Measurements from ENCODE around the gene PTPRK. TPM values are rescaled to one million over a fixed set of nuclear protein-coding genes. Genes with fewer than 3 reads are reported as not detected.

The PTPRK gene
- total RNA-seq, 1 donor from 2014 or later, result 50.3 TPM

DNA sequence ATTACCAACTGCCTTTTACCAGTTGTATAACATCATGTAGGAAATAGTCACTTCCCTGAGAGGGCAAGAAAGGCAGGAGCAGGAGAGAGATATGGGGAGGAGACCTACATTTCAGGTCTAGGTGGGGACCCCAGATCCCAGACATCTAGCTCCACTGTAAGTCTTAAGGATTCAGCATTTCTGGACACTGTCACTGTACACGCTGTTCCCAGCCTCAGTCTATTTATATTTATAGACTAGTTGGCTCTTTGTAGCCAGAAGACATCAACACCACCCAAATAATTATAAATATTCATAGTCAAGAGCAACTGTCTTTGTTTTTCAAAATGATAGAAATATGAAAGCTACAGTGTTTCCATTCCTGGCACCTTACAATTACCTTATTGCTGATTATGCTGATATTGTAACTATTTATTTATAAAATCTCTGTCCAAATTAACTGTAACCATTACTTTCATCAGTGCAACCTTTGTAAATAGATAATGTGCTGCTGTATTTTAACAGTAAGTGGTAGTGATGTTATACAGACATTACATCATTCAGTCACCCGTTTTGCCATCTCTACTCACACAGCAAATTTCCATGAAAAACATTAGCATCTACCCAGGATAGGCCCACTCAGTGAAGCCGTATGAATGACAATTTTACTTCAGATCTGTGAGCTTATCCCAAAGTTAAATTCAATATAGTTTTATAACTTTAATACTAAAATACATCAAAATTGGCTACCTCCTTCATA is 162.8 kb downstream of the PTPRK start:
- DNase-seq, result no peak
- H3K36me3 Mint-ChIP-seq (ENCODE audit: unreplicated experiment), result no peaks in the 10 kb centered on the region
- H3K4me1 Mint-ChIP-seq (ENCODE audit: low read depth, unreplicated experiment), result no peaks in the 10 kb centered on the region
- no peaks in the 10 kb centered on the region for H3K9me3 Mint-ChIP-seq (ENCODE audit: unreplicated experiment)
- H3K4me3 Mint-ChIP-seq (ENCODE audit: unreplicated experiment), result no peak overlapping the region
- H3K27me3 Mint-ChIP-seq (ENCODE audit: unreplicated experiment), result no peaks in the 10 kb centered on the region
- TF ChIP-seq, protein P1, sequence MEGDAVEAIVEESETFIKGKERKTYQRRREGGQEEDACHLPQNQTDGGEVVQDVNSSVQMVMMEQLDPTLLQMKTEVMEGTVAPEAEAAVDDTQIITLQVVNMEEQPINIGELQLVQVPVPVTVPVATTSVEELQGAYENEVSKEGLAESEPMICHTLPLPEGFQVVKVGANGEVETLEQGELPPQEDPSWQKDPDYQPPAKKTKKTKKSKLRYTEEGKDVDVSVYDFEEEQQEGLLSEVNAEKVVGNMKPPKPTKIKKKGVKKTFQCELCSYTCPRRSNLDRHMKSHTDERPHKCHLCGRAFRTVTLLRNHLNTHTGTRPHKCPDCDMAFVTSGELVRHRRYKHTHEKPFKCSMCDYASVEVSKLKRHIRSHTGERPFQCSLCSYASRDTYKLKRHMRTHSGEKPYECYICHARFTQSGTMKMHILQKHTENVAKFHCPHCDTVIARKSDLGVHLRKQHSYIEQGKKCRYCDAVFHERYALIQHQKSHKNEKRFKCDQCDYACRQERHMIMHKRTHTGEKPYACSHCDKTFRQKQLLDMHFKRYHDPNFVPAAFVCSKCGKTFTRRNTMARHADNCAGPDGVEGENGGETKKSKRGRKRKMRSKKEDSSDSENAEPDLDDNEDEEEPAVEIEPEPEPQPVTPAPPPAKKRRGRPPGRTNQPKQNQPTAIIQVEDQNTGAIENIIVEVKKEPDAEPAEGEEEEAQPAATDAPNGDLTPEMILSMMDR (IDR thresholded peaks at IDR 0.05; ENCODE audit: partially characterized antibody, unreplicated experiment), result no peak
- no peak overlapping the region for H3K27ac Mint-ChIP-seq (ENCODE audit: unreplicated experiment)

DNA sequence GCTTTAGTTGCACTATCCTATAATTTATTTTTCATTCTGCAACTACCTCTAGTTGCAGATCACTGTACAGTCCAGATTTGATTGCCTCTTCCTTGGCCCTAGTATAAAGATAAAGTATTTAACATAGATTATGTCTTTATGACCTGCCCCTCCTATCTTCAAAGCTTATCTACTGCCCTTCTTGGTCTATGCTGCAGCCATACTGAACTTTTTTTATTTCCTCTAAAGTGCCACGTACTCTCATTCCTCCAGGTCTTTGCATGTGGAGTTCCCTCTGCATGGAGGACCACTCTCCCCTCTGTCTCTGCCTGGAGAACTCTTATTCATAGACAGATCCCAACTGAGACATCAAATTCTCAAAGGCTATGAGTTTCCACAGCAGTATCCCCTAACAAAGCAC is 168.0 kb downstream of the PTPRK start:
- no peak for DNase-seq
- TF ChIP-seq, protein P1 (IDR thresholded peaks at IDR 0.05; ENCODE audit: partially characterized antibody, unreplicated experiment), result no peak
- H3K4me1 Mint-ChIP-seq (ENCODE audit: low read depth, unreplicated experiment), result peaks cover 14% of the 10 kb centered on the region
- no peak overlapping the region for H3K4me3 Mint-ChIP-seq (ENCODE audit: unreplicated experiment)
- H3K27me3 Mint-ChIP-seq (ENCODE audit: unreplicated experiment), result no peaks in the 10 kb centered on the region
- no peaks in the 10 kb centered on the region for H3K36me3 Mint-ChIP-seq (ENCODE audit: unreplicated experiment)
- no peak overlapping the region for H3K27ac Mint-ChIP-seq (ENCODE audit: unreplicated experiment)
- H3K9me3 Mint-ChIP-seq (ENCODE audit: unreplicated experiment), result no peaks in the 10 kb centered on the region

DNA sequence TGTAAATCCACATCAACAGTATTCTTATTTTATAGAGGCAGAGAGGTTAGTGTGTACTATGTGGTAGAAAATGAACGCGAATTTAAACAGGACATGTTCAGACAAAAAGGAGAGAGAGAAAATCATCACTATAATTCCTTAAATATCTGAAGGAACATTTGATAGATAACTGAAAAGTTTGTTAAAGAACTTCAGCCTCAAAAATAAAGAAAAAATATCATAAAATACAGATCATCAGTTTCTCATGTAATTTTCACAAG is 169.2 kb downstream of the PTPRK start:
- TF ChIP-seq, protein P1 (IDR thresholded peaks at IDR 0.05; ENCODE audit: partially characterized antibody, unreplicated experiment), result no peak
- Mint-ChIP-seq H3K36me3 (ENCODE audit: unreplicated experiment) (no peaks in the 10 kb centered on the region), H3K27me3 (ENCODE audit: unreplicated experiment) (no peaks in the 10 kb centered on the region), H3K4me3 (ENCODE audit: unreplicated experiment) (no peak overlapping the region), H3K27ac (ENCODE audit: unreplicated experiment) (no peak overlapping the region), H3K9me3 (ENCODE audit: unreplicated experiment) (no peaks in the 10 kb centered on the region), H3K4me1 (ENCODE audit: low read depth, unreplicated experiment) (peaks cover 23% of the 10 kb centered on the region)
- no peak for DNase-seq

DNA sequence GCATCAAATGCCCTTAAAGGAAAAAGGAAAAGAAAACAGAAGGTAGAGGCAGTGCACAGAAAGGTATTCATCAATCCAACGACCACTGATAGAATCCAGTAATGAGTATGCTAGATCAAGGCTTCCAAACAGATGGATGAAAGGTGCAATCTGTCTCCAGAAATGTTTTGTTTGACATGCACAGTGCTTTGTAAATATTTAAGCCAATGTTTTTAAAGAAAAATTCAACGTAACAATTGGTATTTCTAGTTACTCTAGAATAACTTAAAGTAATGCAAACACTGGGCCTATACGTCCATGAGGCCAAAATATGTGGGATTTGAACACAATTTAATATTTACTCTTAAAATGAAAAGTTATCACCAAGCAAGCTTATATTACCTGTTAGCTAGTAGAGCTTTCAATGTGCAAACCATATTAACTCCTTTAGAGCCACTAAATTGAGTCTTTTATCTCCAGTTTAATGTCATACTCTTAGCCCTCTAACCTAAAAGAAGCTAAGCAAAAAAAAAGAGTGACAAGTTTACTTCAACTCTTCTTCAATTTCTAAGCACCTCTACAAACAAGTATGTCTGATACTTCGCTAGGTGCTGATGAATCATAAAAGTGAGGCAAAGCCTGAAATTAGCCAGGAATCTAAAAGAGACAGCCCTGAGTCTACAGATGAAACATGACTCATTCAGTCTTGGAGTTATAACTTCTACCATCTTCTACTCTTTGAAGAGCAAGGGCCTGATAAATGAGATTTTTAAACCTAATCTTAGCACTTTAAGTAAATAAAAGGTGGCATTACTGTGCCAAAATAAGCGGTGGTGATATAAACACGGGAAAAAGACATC is 169.8 kb downstream of the PTPRK start:
- TF ChIP-seq, protein P1 (IDR thresholded peaks at IDR 0.05; ENCODE audit: partially characterized antibody, unreplicated experiment), result no peak
- H3K27me3 Mint-ChIP-seq (ENCODE audit: unreplicated experiment), result no peaks in the 10 kb centered on the region
- H3K27ac Mint-ChIP-seq (ENCODE audit: unreplicated experiment), result no peak overlapping the region
- no peak for DNase-seq
- peaks cover 23% of the 10 kb centered on the region for H3K4me1 Mint-ChIP-seq (ENCODE audit: low read depth, unreplicated experiment)
- no peak overlapping the region for H3K4me3 Mint-ChIP-seq (ENCODE audit: unreplicated experiment)
- H3K9me3 Mint-ChIP-seq (ENCODE audit: unreplicated experiment), result no peaks in the 10 kb centered on the region
- H3K36me3 Mint-ChIP-seq (ENCODE audit: unreplicated experiment), result no peaks in the 10 kb centered on the region

DNA sequence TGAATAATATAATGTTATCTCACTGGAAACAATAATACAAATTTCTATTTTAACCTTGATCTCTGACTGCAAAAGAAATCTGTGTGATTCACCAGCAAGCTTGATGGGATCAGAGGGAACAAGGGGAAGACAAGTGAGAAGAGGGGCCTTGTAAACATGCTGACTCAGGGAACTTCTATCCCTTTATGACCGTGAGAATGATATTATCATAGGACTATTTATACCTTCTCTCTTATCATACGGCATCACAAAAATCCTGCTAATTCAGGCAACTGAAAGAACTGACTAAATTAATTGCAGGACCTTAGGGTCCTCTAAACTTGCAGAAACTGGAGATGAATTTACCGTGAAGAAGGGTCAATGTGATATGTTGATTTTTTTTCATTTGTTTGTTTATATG is 173.3 kb downstream of the PTPRK start:
- H3K27me3 Mint-ChIP-seq (ENCODE audit: unreplicated experiment), result no peaks in the 10 kb centered on the region
- peaks cover 30% of the 10 kb centered on the region for H3K4me1 Mint-ChIP-seq (ENCODE audit: low read depth, unreplicated experiment)
- DNase-seq, result no peak
- TF ChIP-seq, protein P1 (IDR thresholded peaks at IDR 0.05; ENCODE audit: partially characterized antibody, unreplicated experiment), result no peak
- H3K4me3 Mint-ChIP-seq (ENCODE audit: unreplicated experiment), result no peak overlapping the region
- no peaks in the 10 kb centered on the region for H3K36me3 Mint-ChIP-seq (ENCODE audit: unreplicated experiment)
- peaks cover 1% of the 10 kb centered on the region for H3K9me3 Mint-ChIP-seq (ENCODE audit: unreplicated experiment)
- H3K27ac Mint-ChIP-seq (ENCODE audit: unreplicated experiment), result no peak overlapping the region

Measured in glutamatergic neuron (in vitro differentiated cells).